GM10266 (cell line): ENCODE measurements around the gene SPHK1.

Source experiments
- DNase-seq: peaks from one replicate; pipeline ENCODE4 v3.0.0; 2012; ENCODE audit errors: extremely low spot score
- CTCF ChIP-seq: IDR thresholded peaks from 2 replicates; pipeline ENCODE4 v1.5.1; 2012; ENCODE audit warnings: mild to moderate bottlenecking, low read depth; ENCODE audit not compliant: control insufficient read depth, insufficient read depth; ENCODE audit errors: missing control alignments

SPHK1 gene

DNA sequence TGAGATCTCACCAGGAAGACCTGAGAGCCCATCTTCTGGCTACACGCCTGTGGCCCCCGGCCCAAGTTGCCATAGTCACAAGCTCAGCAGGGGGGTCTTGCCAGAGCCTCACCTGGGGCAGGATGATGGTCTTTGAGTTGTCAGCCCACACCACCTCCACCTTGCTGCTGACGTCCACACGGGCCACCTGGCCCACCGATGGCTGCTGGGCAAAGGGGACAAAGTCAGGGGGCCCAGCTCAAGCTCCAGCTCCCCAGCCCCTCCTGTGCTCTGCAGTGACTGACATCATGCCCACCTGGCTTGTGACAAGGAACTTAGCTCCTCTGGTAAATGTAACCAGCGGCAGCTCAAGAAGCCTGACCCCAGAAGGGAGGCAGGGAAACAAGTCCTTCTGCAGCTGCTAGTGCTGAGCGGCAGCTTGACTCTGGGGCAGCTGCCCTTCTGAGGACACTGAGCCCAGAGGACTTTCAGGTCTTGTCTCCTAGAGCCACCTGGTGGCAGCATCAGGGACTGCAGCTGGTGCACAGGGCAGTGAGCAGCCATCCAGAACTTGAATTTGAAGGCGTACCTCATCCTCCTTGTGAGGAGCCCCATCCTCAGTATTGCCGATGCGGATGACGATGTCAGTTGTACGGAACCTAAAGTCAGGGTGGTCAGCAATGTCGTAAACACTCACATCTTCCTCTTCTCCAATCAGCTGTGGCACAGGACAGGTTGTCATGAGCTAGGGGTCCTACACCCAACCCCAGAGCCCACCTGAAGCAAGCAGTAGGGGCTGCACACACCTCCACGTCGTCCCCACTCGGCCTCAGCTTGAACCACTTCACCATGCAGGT lies 13.5 kb downstream of the SPHK1 start:
- TF ChIP-seq CTCF: peak; percentile 98

GRCh38 chr17:76398523-76399174 lies 14.2 kb downstream of the SPHK1 start:
- TF ChIP-seq CTCF: no peak
- DNase-seq: no peak

More for the DNA sequence above, 13.5 kb downstream of the SPHK1 start:
- DNase-seq: peak; percentile 85

DNA sequence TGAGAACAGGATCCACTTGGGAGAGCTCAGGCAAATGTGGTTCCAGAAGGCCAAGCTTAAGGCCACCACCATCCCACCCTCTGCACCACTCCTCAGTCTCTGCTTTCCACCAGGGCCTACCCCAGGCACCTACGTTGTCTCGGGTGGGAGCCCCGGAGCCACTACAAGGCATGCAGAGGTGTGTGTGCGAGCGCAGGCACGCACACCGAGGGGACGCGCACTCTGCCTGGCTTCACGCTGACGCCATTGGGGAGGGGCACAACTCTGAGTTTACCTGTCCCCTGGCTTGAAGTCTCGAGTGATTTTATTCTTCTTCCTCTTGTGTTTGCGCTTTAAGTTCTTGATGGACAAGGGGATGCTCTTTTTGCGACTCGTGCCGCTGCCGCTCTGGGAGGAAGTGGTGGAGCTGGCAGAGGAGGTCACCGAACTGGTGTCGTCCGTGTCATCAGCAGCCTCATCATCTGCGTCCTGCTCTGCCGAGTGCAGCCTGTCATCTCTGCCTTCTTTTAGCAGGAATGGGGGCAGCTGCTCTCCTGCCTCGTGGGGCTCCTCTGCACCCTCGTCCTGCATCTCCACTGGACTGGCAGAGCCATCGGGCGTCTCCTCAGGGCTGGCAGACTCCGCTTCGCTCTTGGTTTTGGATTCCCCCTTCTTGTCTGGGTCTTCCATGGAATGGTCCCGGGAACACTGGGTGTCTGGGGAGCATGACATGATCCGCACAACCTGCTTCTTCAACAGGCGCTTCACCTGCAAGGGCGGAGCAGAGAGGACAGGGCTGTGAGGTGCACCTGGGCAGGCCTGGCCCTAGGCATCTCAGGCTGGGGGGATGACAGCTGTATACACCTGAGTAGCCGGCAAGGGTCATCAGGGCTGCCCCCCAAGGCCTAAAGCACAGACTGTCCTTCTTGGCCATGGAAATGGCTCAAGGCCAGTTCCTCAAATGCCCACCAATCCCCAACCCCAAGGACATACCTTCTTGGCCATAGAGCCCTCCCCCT lies 15.1 kb downstream of the SPHK1 start:
- no peak for DNase-seq
- no peak for TF ChIP-seq CTCF

- no peak for DNase-seq
- no peak for TF ChIP-seq CTCF
These were observed 18.3 kb downstream of the SPHK1 start for GRCh38 chr17:76402711-76403110.

- no peak for DNase-seq
- no peak for TF ChIP-seq CTCF
These were observed 19.8 kb downstream of the SPHK1 start for GRCh38 chr17:76404256-76404655.

DNA sequence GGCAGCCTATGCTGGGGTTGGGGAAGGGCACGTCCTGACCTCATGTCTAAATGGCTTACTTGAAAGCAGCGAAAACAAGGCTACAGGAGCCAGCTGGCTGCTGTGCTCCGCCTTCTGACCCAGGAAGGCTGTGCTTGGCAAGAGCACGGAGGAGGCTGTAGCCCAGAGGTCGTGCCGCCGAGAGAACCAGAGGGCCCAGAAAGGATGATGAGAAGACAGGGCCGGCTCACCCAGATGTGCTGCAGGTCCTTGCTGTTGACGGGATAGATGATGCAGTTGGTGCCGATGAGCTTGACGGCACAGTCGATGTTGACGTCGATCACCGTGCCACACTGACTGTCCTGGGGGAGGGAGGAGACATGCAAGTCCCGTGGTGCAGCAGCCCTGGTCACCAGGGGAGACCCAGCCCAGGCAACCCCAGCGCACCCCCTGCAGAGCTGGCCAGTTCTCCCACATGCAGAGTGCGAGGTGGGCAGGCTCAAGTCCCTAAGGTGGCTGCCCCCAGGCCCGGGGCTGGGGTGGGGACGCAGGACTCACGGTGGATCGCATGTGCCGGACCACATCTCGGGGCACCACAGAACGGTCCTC lies 20.7 kb downstream of the SPHK1 start:
- no peak for DNase-seq
- TF ChIP-seq CTCF: no peak
